Lung (tissue), 12 donors: ENCODE measurements around the gene CLCA1. TPM values are rescaled to one million over a fixed set of nuclear protein-coding genes. Genes with fewer than 3 reads are reported as not detected.

ENCODE experiments used
- ATAC-seq: fragments of 200-7000 bp; cut with Tn5 transposase; one replicate; pipeline ENCODE4 v1.9.1; 2020; ENCODE audit warnings: moderate number of reproducible peaks; ENCODE audit not compliant: insufficient read depth, low FRiP score
- DNase-seq, 3 donors: peaks; one replicate each; pipeline ENCODE4 v3.0.0-alpha.2; 2013 to 2017
- H3K27ac ChIP-seq, 2 donors: one replicate each; pipeline ENCODE4 v1.5.1; 2013; ENCODE audit warnings: mild to moderate bottlenecking in 2 of 2, moderate library complexity in 2 of 2, control low read depth in 1 of 2, inconsistent platforms in 1 of 2, low read depth in 1 of 2, low read length in 1 of 2
- H3K27me3 ChIP-seq, 3 donors: one replicate each; pipeline ENCODE4 v1.5.1; 2013; ENCODE audit warnings: low read length in 2 of 3; ENCODE audit not compliant: control insufficient read depth in 3 of 3, insufficient read depth in 3 of 3
- H3K36me3 ChIP-seq, 4 donors: one replicate each; pipeline ENCODE4 v1.5.1; 2013; ENCODE audit warnings: low read length in 4 of 4, mild to moderate bottlenecking in 1 of 4, moderate library complexity in 1 of 4; ENCODE audit not compliant: control insufficient read depth in 4 of 4, insufficient read depth in 4 of 4
- H3K4me1 ChIP-seq, 5 donors: one replicate each; pipeline ENCODE4 v1.5.1; 2013; ENCODE audit warnings: low read length in 5 of 5, mild to moderate bottlenecking in 2 of 5, moderate library complexity in 1 of 5; ENCODE audit not compliant: control insufficient read depth in 5 of 5, insufficient read depth in 5 of 5
- H3K4me3 ChIP-seq: one replicate; pipeline ENCODE4 v1.5.1; 2013; ENCODE audit warnings: mild to moderate bottlenecking, control low read depth, moderate library complexity
- H3K9ac ChIP-seq, 2 donors: one replicate each; pipeline ENCODE4 v1.5.1; 2013; ENCODE audit warnings: low read length in 2 of 2, control low read depth in 1 of 2; ENCODE audit not compliant: insufficient read depth in 1 of 2
- H3K9me3 ChIP-seq, 4 donors: one replicate each; pipeline ENCODE4 v1.5.1; 2013; ENCODE audit warnings: low read length in 3 of 4, mild to moderate bottlenecking in 1 of 4, moderate library complexity in 1 of 4; ENCODE audit not compliant: control insufficient read depth in 4 of 4, insufficient read depth in 3 of 4
- CTCF ChIP-seq: IDR thresholded peaks from 2 replicates; pipeline ENCODE4 v1.5.1; 2012; ENCODE audit warnings: mild to moderate bottlenecking; ENCODE audit errors: control extremely low read depth, extremely low read depth
- WGBS, 2 donors: extraction: QIAGEN DNeasy Blood & Tissue Kit; methylation state at CpG; one replicate each; pipeline ENCODE4 v1.1.7; 2013; 5-methylcytosine and 5-hydroxymethylcytosine counted together
- polyA plus RNA-seq, 2 donors: library from polyadenylated mRNA; stranded (reverse); fragments of 200-250 nt; gene quantifications; one replicate each; pipeline ENCODE4 v1.2.1, GENCODE V29; 2013
- total RNA-seq, 2 donors: library from RNA; depleted of rRNA in 1 of 2; stranded (reverse); fragments of >200 nt in 1 of 2; gene quantifications; one replicate each; pipeline ENCODE4 v1.2.1, GENCODE V29; 2014 to 2021
- donor health status: control.
- donor health status: control.
- donor health status: Bipolar disorder and iron deficiency.
- donor health status: healthy.
- donor health status: DM: yes; HTN: yes; CAD: no.

Gene CLCA1
- total and polyA plus RNA-seq, 4 donors: 0.12 to 0.15 TPM; not detected in 2

GRCh38 chr1:86504895-86505563 is 36.3 kb downstream of the CLCA1 start:
- Histone ChIP-seq H3K27me3 (no peaks in the 10 kb centered on the region), H3K9ac (no peak overlapping the region), H3K36me3 (no peaks in the 10 kb centered on the region), H3K4me3 (no peak overlapping the region), H3K9me3 (no peaks in the 10 kb centered on the region), H3K4me1 (peaks cover 4 to 32% (median 9%) of the 10 kb centered on the region in 5 donors), H3K27ac (no peak overlapping the region)
- ATAC-seq: no peak
- whole genome bisulfite sequencing, 2 donors: 85 to 86% methylated on average over 9 of the region's 9 CpGs
- no peak for TF ChIP-seq CTCF
- DNase-seq: peak in 1 of 3 donors; percentile 55

GRCh38 chr1:86505564-86505902 is 36.8 kb downstream of the CLCA1 start:
- 79 to 90% methylated on average over 4 of the region's 4 CpGs for WGBS, 2 donors
- H3K27ac ChIP-seq: no peak overlapping the region
- no peak for TF ChIP-seq CTCF

DNA sequence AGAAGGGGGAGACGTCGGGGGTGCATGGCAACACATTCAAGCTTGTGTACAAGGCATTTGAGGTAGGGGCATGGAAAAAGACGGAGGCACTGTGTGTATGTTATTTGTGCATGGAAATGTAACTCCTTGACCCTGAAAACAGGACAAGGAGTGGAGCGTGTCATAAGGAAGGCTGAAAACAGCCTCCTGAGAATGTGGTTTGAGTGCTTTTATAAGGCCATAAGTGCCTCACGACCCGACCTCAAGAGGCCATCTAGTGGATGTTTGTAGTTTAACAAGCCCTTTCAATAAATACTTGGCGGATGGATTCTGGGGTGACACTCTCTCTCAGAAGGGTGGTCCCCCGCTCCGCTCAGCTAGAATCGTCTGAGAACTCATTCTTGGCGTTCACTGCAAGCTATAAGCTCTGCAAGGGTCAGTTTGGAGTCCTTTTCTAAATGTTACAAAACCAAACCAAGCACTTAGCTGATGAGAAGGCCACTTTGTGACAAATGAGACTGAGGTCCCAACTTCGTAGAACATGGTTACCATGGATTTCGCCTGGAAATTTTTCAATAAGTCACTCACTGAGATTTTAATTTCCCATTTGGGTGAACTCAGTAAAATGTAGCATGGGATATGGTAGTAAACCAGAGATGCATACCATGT is 39.3 kb downstream of the CLCA1 start:
- peak; percentile 42 to 78 (median 67) for DNase-seq
- no peaks in the 10 kb centered on the region for H3K36me3 ChIP-seq
- no peaks in the 10 kb centered on the region for H3K9me3 ChIP-seq
- no peaks in the 10 kb centered on the region for H3K27me3 ChIP-seq
- no peak overlapping the region for H3K4me3 ChIP-seq
- WGBS, 2 donors: 40 to 49% methylated on average over 13 of the region's 13 CpGs
- no peak for ATAC-seq
- H3K4me1 ChIP-seq: peaks cover 0 to 27% (median 9%) of the 10 kb centered on the region in 5 donors
- H3K9ac ChIP-seq: no peak overlapping the region
- TF ChIP-seq CTCF: no peak
- no peak overlapping the region for H3K27ac ChIP-seq

More at GRCh38 chr1:86505564-86505902, 36.8 kb downstream of the CLCA1 start:
- no peak overlapping the region for H3K9ac ChIP-seq
- no peaks in the 10 kb centered on the region for H3K9me3 ChIP-seq
- H3K4me1 ChIP-seq: peaks cover 4 to 32% (median 9%) of the 10 kb centered on the region in 5 donors
- no peak overlapping the region for H3K4me3 ChIP-seq
- DNase-seq: no peak
- no peaks in the 10 kb centered on the region for H3K27me3 ChIP-seq
- no peak for ATAC-seq
- H3K36me3 ChIP-seq: no peaks in the 10 kb centered on the region
